KMS-11 (cell line): Measurements from ENCODE around the gene SLC35A4.

Source experiments
- H2AFZ ChIP-seq: fragments of 200-600 bp; sonication (generic); 2 replicates; pipeline ENCODE4 v1.6.1; 2016; ENCODE audit warnings: antibody characterized with exemption, mixed run types, low read depth
- H3K27ac ChIP-seq: fragments of 200-600 bp; sonication (generic); 2 replicates; pipeline ENCODE4 v1.6.1; 2016; ENCODE audit warnings: mild to moderate bottlenecking, mixed run types
- H3K27me3 ChIP-seq: fragments of 200-600 bp; sonication (generic); 2 replicates; pipeline ENCODE4 v1.6.1; 2017; ENCODE audit warnings: mild to moderate bottlenecking, low read depth, mixed run types, moderate library complexity; ENCODE audit not compliant: insufficient read depth
- H3K36me3 ChIP-seq: fragments of 200-600 bp; sonication (generic); 2 replicates; pipeline ENCODE4 v1.6.1; 2017; ENCODE audit warnings: mild to moderate bottlenecking, mixed run types; ENCODE audit not compliant: insufficient read depth
- H3K4me1 ChIP-seq: fragments of 200-600 bp; sonication (generic); 2 replicates; pipeline ENCODE4 v1.6.1; 2016; ENCODE audit warnings: mild to moderate bottlenecking, low read depth, mixed run types; ENCODE audit not compliant: poor library complexity, severe bottlenecking
- H3K4me2 ChIP-seq: fragments of 200-600 bp; sonication (generic); 2 replicates; pipeline ENCODE4 v1.7.0; 2016; ENCODE audit warnings: mild to moderate bottlenecking, mixed run types
- H3K4me3 ChIP-seq: fragments of 200-600 bp; sonication (generic); IDR thresholded peaks from 2 replicates; pipeline ENCODE4 v1.6.1; 2017; ENCODE audit warnings: low read depth, low read length, mixed read lengths; ENCODE audit not compliant: insufficient read depth
- H3K79me2 ChIP-seq: fragments of 200-600 bp; sonication (generic); 2 replicates; pipeline ENCODE4 v1.6.1; 2016; ENCODE audit warnings: low read depth, mixed run types; ENCODE audit not compliant: insufficient read depth
- H3K9ac ChIP-seq: fragments of 200-600 bp; sonication (generic); 2 replicates; pipeline ENCODE4 v1.6.1; 2016; ENCODE audit warnings: mild to moderate bottlenecking, mixed run types
- H4K20me1 ChIP-seq: fragments of 200-600 bp; sonication (generic); 2 replicates; pipeline ENCODE4 v1.6.1; 2016; ENCODE audit warnings: mild to moderate bottlenecking, mixed run types; ENCODE audit not compliant: insufficient read depth
- CTCF ChIP-seq: fragments of 200-600 bp; sonication (generic); conservative IDR thresholded peaks from 2 replicates; pipeline ENCODE4 v1.6.1; 2017; ENCODE audit warnings: low read depth, mild to moderate bottlenecking, antibody characterized with exemption, low read length, moderate library complexity, mixed read lengths

SLC35A4 gene

GRCh38 chr5:140605879-140606278 lies 41.3 kb downstream of the SLC35A4 start:
- no peaks in the 10 kb centered on the region for H4K20me1 ChIP-seq
- H3K27ac ChIP-seq = no peak overlapping the region
- H3K4me3 ChIP-seq = no peak overlapping the region
- no peak overlapping the region for H3K9ac ChIP-seq
- H3K4me2 ChIP-seq = no peak overlapping the region
- H3K36me3 ChIP-seq = no peaks in the 10 kb centered on the region
- TF ChIP-seq CTCF = no peak
- H3K4me1 ChIP-seq = no peaks in the 10 kb centered on the region
- no peaks in the 10 kb centered on the region for H3K79me2 ChIP-seq
- no peak overlapping the region for H2AFZ ChIP-seq
- no peaks in the 10 kb centered on the region for H3K27me3 ChIP-seq

- TF ChIP-seq CTCF = no peak
- Histone ChIP-seq H3K4me3 (no peak overlapping the region), H4K20me1 (no peaks in the 10 kb centered on the region), H3K4me1 (no peaks in the 10 kb centered on the region), H2AFZ (no peak overlapping the region), H3K36me3 (no peaks in the 10 kb centered on the region), H3K27me3 (no peaks in the 10 kb centered on the region), H3K27ac (no peak overlapping the region), H3K4me2 (no peak overlapping the region), H3K9ac (no peak overlapping the region), H3K79me2 (no peaks in the 10 kb centered on the region)
Measured at GRCh38 chr5:140607031-140607430, 42.4 kb downstream of the SLC35A4 start.

- Histone ChIP-seq H4K20me1 (no peaks in the 10 kb centered on the region), H3K4me1 (no peaks in the 10 kb centered on the region), H3K36me3 (no peaks in the 10 kb centered on the region), H3K9ac (no peak overlapping the region), H3K4me2 (no peak overlapping the region), H3K4me3 (no peak overlapping the region), H3K27ac (no peak overlapping the region), H2AFZ (no peak overlapping the region), H3K27me3 (no peaks in the 10 kb centered on the region), H3K79me2 (no peaks in the 10 kb centered on the region)
- no peak for TF ChIP-seq CTCF
Measured at GRCh38 chr5:140608722-140609121, 44.1 kb downstream of the SLC35A4 start.

- H3K4me1 ChIP-seq = no peaks in the 10 kb centered on the region
- H3K9ac ChIP-seq = no peak overlapping the region
- no peak overlapping the region for H3K4me3 ChIP-seq
- no peaks in the 10 kb centered on the region for H4K20me1 ChIP-seq
- H3K79me2 ChIP-seq = no peaks in the 10 kb centered on the region
- H3K36me3 ChIP-seq = no peaks in the 10 kb centered on the region
- H3K27me3 ChIP-seq = no peaks in the 10 kb centered on the region
- no peak for TF ChIP-seq CTCF
- H3K27ac ChIP-seq = no peak overlapping the region
- no peak overlapping the region for H2AFZ ChIP-seq
- H3K4me2 ChIP-seq = no peak overlapping the region
Measured at GRCh38 chr5:140609126-140609525, 44.5 kb downstream of the SLC35A4 start.
